Adipocyte (in vitro differentiated cells): ENCODE measurements around the gene PIP5KL1.

ENCODE experiments used
- DNase-seq: peaks from one replicate; pipeline ENCODE4 v3.0.0-alpha.2; 2015; ENCODE audit warnings: low read depth
- H3K27me3 ChIP-seq: replicated peaks from 2 replicates; pipeline ENCODE4 v1.7.0; 2013; ENCODE audit warnings: mild to moderate bottlenecking, low read length, moderate library complexity; ENCODE audit not compliant: control insufficient read depth, insufficient read depth
- H3K36me3 ChIP-seq: 2 replicates; pipeline ENCODE4 v1.7.0; 2013; ENCODE audit warnings: low read length, mild to moderate bottlenecking, moderate library complexity; ENCODE audit not compliant: control insufficient read depth, insufficient read depth, severe bottlenecking
- H3K4me1 ChIP-seq: 2 replicates; pipeline ENCODE4 v1.7.0; 2013; ENCODE audit warnings: mild to moderate bottlenecking, low read length, moderate library complexity; ENCODE audit not compliant: control insufficient read depth, insufficient read depth
- H3K4me3 ChIP-seq: 2 replicates; pipeline ENCODE4 v1.7.0; 2013; ENCODE audit warnings: mild to moderate bottlenecking, low read length, moderate library complexity
- H3K9ac ChIP-seq: 2 replicates; pipeline ENCODE4 v1.7.0; 2013; ENCODE audit warnings: mild to moderate bottlenecking, low read length, moderate library complexity
- H3K9me3 ChIP-seq: 2 replicates; pipeline ENCODE4 v1.7.0; 2013; ENCODE audit warnings: mild to moderate bottlenecking, low read length, moderate library complexity; ENCODE audit not compliant: control insufficient read depth

The PIP5KL1 gene

GRCh38 chr9:127871531-127871930, 59.0 kb downstream of the PIP5KL1 start:
- Histone ChIP-seq H3K9ac (no peak overlapping the region), H3K9me3 (no peaks in the 10 kb centered on the region), H3K4me1 (peaks cover 34% of the 10 kb centered on the region), H3K36me3 (peaks cover 54% of the 10 kb centered on the region), H3K27me3 (no peaks in the 10 kb centered on the region), H3K4me3 (no peak overlapping the region)
- DNase-seq, result no peak

- DNase-seq, result no peak
- H3K9me3 ChIP-seq, result no peaks in the 10 kb centered on the region
- no peak overlapping the region for H3K4me3 ChIP-seq
- H3K4me1 ChIP-seq, result peaks cover 29% of the 10 kb centered on the region
- no peaks in the 10 kb centered on the region for H3K27me3 ChIP-seq
- no peak overlapping the region for H3K9ac ChIP-seq
- peaks cover 55% of the 10 kb centered on the region for H3K36me3 ChIP-seq
Observed at GRCh38 chr9:127870887-127871286, 59.7 kb downstream of the PIP5KL1 start.
